ENCODE results near the gene DOK3.

DNA sequence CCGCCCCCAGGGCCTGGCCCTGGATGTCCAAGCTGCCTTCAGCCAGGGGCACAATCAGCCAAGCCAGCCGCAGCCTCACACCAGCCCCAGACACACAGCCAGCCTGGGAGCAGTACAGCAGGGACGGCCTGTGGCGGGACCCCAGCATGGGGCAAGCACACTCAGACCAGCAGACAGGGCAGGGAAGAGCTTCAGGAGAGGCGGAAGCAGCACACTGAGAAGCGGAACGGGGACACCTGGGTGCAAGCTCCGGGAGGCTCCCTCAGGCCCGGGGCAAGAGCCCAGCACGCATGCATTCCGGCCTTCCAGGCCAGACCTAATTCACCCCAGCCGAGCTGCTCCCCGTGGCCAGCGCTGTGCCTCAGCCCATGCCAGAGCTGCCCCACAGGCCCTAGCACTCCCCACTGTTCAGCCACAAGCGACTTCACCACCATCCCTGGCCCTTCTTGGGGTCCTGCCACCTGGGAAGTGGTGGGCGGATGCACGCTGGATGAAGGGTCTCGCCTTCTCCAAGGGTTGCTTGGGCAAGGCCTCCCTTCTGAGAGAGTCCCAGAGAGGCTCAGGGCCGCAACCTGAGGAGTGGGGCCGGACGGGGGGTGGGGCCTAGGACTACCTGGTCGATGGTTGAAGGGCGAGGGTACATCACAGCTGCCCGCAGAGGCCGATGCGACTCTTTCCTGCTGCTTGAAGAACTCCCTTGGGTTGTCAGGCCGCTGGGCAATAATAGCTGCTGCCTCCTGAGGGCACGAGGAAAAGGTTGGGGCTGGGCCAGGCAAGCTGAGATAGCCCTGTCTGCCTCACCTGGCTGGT, 49.6 kb downstream of the DOK3 start:
- TF ChIP-seq, protein P1, sequence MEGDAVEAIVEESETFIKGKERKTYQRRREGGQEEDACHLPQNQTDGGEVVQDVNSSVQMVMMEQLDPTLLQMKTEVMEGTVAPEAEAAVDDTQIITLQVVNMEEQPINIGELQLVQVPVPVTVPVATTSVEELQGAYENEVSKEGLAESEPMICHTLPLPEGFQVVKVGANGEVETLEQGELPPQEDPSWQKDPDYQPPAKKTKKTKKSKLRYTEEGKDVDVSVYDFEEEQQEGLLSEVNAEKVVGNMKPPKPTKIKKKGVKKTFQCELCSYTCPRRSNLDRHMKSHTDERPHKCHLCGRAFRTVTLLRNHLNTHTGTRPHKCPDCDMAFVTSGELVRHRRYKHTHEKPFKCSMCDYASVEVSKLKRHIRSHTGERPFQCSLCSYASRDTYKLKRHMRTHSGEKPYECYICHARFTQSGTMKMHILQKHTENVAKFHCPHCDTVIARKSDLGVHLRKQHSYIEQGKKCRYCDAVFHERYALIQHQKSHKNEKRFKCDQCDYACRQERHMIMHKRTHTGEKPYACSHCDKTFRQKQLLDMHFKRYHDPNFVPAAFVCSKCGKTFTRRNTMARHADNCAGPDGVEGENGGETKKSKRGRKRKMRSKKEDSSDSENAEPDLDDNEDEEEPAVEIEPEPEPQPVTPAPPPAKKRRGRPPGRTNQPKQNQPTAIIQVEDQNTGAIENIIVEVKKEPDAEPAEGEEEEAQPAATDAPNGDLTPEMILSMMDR (IDR thresholded peaks at IDR 0.05; ENCODE audit: extremely low read depth in 1 of 2, insufficient read depth in 1 of 2, low read depth in 1 of 2, low read length in 2 of 2) = no peak
- TF ChIP-seq POLR2A (IDR thresholded peaks at IDR 0.05; ENCODE audit: low read depth, low read length) = peak; percentile 12
- TF ChIP-seq POLR2AphosphoS5 (IDR thresholded peaks at IDR 0.05; ENCODE audit: insufficient read depth, low read depth, low read length) = peak; percentile 16
- no peak for TF ChIP-seq EZH2 (IDR thresholded peaks at IDR 0.05; ENCODE audit: borderline replicate concordance, low read depth, low read length, severe bottlenecking)
- TF ChIP-seq MYC (IDR thresholded peaks at IDR 0.05; ENCODE audit: low read depth, low read length) = no peak
- no peak for TF ChIP-seq JUN (IDR thresholded peaks at IDR 0.05; ENCODE audit: borderline replicate concordance, insufficient read depth, insufficient read length, low read depth)
- no peak for TF ChIP-seq FOS (IDR thresholded peaks at IDR 0.05; ENCODE audit: borderline replicate concordance, insufficient read depth, low read length)
- TF ChIP-seq, protein P2, sequence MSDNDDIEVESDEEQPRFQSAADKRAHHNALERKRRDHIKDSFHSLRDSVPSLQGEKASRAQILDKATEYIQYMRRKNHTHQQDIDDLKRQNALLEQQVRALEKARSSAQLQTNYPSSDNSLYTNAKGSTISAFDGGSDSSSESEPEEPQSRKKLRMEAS (IDR thresholded peaks at IDR 0.05; ENCODE audit: insufficient read depth, insufficient read length) = no peak
